ENCODE results near the gene DMD.
"Not testable (repeated sequence)": the region's sequence is repeated elsewhere in the genome, so short reads cannot be mapped to it uniquely, and the experiment has no call there.

Gene DMD

DNA sequence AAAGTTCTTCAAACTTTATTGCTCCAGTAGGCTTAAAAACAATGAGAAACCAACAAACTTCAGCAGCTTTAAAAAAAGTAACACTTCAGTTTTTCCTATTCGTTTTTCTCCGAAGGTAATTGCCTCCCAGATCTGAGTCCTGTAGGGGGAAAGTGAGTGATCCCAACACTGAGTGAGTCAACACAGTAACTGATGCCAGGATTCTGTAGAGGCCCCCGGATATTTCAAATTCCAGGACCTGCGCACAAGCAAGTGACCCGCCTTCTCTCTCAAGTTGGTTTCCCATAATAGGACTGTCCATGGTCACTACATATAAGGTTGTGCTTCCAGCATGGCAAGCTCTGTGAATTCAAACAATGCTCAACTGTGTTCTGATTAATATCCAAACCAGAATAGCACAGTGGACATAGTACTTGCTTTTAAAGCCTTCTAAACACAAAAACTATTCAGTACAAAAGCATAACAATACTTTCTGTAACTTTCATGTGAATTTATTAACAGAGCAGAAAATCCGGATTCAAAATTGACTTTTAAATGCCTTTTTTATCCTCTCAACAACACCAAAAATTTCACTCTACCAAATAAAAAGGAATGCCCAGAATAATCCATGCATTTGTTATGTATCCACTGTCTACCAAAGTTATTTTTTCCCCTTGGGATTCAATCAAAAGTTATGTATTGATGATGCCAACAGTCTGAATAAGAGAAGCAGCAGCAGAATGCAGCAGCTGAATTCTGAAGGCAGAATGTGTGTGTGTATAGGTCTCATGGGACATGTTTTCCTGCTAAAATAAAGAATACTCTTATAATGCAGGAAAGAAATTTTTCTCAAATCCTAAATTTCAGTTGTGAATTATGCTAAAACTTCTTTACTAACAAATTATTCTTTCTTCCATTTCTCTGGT is at the start of gene DMD:
DMD (minus strand) TSS at position 194 of the 905 bp plus-strand sequence. CDS start 237 bp downstream, outside the sequence.
- in situ Hi-C loops (cut with MboI; ENCODE audit: low sequenced_read_pairs), result no loop called here

DNA sequence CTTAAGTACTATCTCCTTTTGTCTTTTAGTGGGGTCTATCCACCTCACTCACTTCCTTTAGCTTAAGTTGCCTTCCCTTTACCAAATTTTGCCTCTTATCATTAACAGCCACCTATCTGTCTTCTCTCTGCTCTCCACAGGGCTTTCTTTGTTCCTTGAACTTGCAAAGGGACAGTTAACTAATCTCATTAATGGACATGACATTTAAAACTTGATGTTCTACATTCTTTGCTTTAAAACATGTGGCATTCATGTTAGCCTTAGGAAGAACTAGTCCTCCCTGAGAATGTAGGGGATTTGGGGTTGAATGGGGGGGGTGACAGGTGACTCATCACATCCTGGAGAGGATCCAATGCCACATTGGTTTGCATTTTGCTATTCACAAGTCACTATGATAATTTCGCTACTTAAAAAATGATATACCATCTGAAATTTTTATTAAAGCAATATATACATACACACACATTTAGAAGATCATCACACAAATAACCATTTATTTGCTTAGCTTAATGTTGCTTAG is 41.0 kb upstream of the DMD start:
- in situ Hi-C loops (cut with MboI; ENCODE audit: low sequenced_read_pairs), result no loop called here

DNA sequence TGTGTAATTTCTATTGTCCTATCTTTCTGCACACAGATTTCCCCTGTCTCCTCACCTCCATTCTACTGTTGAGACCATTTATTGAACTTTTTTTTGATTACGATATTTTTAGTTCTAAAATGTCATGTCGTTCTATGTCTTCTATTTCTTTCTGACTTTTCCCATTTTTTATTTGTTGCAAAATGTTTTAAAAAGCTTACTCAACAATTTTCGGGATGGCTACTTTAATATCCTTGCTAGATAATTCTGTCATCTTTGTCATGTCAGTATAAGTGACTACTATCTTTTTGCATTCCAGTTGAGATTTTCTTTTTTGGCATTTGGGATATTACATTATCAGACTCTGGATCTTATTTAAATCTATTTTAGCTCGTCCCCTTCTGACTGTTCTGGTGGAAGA is 7.5 kb upstream of the DMD start:
- in situ Hi-C loops (cut with MboI; ENCODE audit: low sequenced_read_pairs), result no loop called here

DNA sequence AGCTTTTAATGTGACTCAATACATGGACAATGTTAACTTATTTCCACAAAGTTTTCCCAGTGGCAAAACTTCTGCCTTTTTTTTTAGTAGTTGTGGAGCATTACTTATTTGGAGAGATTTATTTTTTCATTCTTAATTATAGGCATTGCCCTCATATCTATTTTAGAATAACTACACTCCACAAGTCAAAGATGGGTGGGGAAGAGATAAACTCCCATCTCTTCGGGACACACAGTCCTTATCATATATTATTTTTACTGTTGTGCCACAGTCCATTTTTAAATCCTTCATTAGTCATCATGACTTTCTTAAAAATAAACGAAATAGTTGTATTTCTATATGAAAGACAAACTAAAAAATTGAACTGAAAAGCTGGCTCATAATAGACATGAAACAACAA is 1.2 kb downstream of the DMD start:
- in situ Hi-C loops (cut with MboI; ENCODE audit: low sequenced_read_pairs), result no loop called here

DNA sequence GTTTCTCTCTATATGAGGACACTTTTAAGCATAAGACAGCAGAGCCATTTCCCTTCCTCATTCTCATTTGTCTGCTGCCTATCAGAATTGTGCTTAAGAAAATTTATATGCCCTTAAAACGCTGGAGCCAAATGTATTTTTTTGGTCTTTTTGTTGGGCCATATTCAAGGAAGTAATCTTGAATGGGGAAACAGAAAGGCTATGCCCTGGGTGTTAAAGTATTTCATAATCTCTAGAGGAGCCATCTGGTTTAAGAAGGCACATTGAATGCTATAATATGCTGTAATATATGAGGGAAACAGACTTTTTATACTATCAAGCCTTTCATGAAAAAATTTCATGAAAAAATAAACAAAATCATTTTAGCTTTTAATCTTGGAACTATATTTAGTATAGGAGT is 4.3 kb downstream of the DMD start:
- in situ Hi-C loops (cut with MboI; ENCODE audit: low sequenced_read_pairs), result no loop called here

DNA sequence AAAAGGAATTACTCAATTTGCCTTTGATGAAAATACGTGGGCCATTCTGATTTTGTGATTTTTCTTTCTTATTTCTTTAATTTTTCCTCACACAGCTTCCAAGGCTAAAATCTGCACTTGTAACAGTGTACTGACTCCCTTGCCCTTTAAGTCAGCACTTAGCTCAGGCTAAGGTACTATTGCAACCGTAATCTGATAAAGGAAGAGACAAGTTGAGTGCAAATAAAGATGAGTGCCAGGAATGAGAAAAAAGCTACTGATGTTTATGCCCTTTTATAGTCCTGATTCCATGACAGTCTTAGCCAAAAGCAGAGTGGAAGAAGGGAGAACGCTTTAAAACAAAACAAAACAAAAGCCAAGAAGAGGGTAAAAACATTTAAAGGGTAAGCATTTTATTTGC is 6.0 kb downstream of the DMD start:
- in situ Hi-C loops (cut with MboI; ENCODE audit: low sequenced_read_pairs), result no loop called here

DNA sequence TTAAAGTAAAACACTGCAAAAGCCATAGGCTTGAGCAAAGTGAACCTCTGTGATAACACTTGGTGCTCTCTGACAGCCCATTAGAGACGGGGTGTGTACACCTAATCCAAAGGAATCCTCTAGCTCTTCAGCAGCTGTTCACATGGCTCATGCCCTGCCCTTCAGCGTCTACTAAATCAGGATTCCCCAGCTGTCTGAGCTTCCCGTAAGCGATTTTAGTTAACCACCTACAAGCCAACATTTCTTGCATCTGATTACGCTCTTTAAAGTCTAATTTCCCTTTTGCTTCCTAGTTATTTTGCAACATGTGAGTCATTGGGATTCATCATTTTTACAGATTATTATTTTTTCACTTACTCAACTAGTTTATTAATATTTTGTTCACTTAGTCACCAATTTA is 6.5 kb downstream of the DMD start:
- in situ Hi-C loops (cut with MboI; ENCODE audit: low sequenced_read_pairs), result no loop called here

DNA sequence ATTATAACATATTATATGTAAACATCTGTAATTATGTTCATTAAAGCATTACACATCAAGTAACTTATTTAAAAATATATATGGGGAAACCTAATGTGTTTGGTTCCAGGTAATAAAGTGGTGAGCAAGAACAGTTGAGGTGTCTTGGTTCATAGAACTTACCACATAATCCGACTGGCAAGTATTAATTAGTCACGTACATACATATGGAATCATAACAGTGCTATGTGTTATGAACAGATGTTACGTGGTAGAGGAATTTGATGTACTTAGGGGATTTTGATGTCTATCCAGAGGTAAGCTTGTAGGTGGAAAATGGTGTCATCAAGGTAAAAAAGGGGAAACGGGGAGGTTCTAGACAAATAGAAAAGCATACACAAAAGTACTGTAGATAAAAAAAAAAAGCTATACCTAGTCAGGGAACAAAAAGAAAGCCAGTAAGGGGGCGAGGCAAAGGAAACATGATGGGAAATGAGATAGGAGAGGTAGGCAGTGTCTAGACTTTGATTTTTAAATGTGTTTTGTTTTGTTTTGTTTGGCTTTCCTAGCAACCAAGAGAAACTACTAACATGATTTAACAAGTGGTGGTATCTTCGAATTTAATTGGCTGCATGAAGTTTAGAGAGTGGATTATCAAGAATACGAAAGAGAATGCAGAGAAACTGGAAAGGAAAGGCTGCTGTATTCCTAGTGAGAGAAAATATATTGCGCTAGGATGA is 12.6 kb downstream of the DMD start:
- in situ Hi-C loops (cut with MboI; ENCODE audit: low sequenced_read_pairs), result no loop called here

DNA sequence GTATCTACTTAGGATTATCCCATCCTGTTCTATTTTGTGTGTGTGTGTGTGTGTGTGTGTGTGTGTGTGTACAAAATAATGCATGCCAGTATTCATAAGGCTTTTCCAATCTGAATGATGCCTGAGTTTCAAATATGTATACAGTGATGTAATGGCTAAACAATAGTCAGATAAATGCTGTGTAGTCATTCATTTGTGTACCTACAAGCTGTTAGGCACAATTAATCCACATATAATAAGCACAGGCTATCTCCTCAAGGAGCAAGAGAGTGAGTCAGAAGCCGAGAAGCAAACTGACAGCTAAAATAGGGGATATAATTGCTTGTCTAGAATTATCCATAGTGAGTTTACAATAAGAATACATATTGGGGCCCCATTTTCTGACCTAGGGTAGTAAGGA is 15.7 kb downstream of the DMD start:
- in situ Hi-C loops (cut with MboI; ENCODE audit: low sequenced_read_pairs), result no loop called here

DNA sequence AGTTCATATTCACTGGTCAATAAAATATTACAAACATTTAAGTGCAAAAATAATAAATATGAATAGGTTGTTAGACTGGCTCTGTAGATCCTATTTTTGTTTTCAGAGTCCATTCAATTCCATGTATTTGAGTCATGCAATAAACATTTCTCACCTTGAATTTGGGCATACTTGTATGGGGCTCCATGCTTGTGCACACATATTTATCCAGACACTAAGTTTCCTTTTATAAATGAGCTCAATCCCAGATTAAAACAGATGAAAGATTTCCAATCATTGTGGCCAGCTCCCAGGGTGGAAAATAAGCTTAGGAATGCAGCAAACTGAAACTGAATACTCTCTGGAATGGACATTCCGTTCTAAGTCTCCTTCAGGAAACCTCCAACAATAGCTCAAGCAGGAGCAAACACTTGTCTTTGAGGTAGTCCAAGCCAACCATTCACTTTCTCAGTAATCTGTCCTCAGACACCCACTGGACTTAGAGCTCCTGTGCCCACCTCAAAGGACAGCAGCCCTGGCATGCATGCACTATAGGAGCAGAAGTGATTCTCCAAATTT is 16.4 kb downstream of the DMD start:
- in situ Hi-C loops (cut with MboI; ENCODE audit: low sequenced_read_pairs), result no loop called here

DNA sequence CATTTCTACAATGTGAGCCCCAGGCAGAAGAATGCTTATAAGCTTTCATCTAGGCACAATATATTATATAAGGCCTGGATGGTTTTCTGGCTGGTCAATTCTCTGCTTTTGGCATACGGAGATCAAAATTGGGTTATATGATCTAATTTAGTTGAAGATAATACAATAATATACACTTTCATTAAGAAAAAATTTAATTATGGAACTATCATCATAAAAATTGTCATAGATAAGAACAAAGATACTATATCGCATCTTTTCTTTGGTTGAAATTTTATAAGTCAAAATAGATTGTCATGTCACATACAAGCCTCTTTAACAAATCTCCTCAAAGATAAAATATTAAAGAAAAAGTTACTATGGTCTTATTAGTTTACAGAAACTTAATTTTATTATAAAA is 17.1 kb downstream of the DMD start:
- in situ Hi-C loops (cut with MboI; ENCODE audit: low sequenced_read_pairs), result no loop called here

DNA sequence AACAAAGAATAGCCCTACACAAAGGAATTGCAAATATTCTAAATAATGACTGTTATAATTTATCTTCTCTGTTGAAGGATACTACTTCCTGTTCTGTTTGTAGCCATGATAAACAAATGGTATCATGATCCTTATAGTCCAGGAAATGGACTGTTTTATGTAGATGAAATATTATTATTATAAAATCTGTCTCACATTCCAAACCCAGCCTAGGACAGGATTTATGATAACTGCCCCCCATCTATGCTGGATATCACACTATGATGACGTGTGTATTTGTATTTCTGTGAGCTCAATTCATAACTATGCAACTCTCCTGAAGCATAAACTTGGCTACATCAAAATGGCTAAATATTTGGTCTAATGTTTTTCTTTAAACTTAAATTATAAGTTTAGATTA is 21.3 kb downstream of the DMD start:
- in situ Hi-C loops (cut with MboI; ENCODE audit: low sequenced_read_pairs), result no loop called here

DNA sequence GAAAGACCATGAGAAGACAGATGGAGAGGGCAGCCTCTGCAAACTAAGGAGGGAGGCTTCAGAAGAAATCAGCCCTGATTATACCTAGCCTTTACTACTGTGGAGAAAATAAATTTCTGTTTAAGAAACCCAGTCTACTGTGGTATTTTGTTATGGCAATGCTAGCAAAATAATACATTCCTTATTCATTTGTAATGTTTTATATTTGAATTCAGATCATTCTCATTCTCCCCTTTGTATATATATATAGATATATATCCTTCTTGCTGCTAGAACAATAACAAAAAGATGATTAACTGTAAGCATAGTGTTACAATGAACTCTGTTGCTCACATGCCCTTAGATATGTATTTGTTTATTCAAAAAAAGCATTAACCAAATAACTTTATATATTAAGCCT is 22.5 kb downstream of the DMD start:
- in situ Hi-C loops (cut with MboI; ENCODE audit: low sequenced_read_pairs), result no loop called here

DNA sequence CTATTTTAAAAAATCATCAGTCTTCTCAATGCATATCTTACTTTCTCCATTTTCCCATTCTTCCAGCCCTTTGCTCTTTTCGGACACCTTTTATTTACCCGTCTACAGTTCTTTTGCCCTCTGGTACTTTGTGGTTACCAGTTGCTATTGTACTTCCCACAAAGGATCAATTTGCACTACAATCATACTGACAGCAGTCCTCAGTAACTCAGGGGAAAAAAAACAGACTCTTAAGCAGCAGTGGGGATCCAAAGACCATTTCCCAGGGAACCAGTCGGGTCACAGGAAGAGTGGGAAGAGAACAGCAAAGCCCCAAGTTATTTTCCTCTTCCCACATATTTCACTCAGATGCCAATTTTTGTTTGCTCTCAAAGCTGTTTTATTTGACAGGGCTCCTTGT is 23.1 kb downstream of the DMD start:
- in situ Hi-C loops (cut with MboI; ENCODE audit: low sequenced_read_pairs), result no loop called here

DNA sequence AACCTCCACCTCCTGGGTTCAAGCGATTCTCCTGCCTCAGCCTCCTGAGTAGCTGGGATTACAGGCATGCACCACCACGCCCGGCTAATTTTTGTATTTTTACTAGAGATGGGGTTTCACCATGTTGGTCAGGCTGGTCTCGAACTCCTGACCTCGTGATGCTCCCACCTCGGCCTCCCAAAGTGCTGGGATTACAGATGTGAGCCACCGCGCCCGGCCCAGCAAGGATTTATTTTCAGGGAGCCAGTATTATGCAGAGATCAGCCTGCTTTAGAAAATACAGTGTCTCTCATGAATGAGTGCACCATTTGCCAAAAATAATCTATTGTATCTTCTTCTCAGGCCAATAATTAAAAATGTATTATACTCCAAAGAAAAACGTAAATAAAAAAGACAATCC is 26.5 kb downstream of the DMD start:
- in situ Hi-C loops (cut with MboI; ENCODE audit: low sequenced_read_pairs), result not testable (repeated sequence)

DNA sequence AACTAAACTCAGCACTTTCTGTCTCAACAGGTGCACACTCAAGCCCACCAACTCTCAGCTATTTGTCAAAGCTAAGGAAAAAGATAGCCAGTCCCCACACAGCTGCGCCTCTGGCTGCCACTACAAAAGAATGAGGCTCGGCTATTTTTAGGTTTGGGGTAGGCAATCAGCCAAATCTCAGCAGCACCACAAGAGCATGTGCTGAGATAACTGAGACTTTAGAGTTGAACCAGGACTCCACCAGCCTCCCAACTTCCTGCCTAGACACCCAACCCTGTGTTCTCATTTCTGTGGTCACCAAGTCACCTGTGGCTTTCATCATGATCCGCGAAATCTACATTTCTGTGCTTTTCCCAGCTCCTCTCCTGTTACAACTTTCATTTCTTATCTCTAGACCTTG is 28.0 kb downstream of the DMD start:
- in situ Hi-C loops (cut with MboI; ENCODE audit: low sequenced_read_pairs), result no loop called here

DNA sequence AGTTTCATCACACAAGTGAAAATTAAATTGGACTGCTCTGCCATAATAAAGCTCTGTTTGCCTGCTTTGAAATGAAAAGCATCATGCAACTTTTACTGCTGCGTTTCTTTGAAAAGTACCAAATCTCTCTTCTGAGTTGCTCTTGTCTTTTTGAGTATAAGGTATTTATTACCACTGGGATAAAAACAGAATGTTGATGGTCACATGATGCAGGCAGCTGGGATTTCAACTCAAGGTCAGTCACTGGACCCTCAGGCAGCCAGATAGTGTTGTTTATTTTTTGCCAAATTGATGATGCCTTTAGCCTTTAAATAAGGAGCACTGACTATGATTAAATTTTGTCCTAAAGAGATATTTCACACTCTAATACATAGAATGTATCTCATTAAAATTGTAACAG is 32.7 kb downstream of the DMD start:
- in situ Hi-C loops (cut with MboI; ENCODE audit: low sequenced_read_pairs), result no loop called here

DNA sequence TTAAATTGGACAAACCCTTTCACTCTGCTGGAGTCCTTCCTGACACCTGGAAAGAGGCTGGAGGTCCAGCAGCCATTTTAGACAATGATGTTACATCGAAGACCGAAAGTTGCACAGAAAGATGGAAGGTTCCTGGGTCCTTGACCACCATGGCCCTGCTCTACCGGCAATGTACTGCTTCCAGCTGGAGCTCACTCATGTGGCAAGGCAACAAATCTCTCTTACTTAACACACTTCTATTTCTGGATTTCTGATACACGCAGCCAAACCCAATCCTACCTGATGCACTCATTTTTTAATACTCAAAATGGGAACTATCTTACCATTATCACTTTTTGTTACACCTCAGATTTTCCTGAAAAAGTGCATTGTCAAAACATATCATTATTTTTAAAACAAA is 33.1 kb downstream of the DMD start:
- in situ Hi-C loops (cut with MboI; ENCODE audit: low sequenced_read_pairs), result no loop called here

DNA sequence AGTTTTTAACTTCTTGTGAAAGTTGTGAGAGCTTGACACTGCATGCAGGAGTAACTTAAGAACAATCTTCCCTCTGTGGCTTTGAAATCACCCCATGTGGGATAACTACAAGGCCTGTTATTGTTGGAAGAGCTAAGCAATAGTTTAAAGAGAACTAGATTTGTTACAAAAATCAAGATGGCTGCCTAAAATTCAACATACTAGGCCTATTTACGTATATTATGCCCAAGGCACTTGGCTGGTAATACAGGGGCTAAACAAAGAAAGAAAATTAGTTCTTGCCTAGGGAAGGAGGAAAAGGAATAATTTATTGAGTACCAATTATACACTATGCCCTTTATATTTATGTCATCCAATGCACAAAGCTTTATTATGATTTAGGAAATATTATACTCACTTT is 36.1 kb downstream of the DMD start:
- in situ Hi-C loops (cut with MboI; ENCODE audit: low sequenced_read_pairs), result no loop called here

DNA sequence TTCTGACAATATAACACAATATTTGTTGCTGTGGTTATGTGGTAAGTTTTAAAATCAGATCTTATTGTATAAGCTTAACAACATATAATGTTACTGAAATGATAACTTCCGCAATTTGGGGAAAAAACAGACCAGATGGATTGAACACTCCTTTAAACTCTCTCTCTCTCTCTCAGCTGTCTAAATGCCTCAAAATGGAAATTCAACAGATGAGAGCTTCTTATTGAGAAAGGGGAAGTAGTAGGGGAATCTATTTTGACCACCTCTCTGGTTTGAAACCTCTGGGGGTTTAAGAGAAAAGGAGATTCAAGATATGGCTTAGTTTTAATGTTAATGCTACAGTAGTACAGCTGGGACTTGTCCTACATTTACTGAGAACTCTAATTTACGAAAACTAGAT is 40.3 kb downstream of the DMD start:
- in situ Hi-C loops (cut with MboI; ENCODE audit: low sequenced_read_pairs), result no loop called here

DNA sequence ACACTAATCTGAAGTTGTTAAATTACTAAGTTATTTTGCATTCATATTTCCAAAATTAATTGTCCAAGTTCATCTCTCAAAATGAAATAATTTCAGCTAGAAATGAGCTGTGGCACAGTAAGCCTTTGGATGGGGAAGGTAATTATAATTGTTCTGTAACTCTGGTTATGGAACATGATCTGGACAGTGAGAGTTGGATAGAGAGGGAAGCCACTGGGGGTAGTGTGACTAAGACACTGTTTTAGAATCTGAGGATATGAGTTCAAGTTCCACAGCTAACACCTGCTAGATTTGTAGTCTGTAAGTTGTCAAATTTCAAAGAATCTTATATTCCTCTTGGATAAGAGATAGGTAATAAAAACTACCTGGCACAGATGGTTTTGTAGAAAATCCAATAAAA is 49.5 kb downstream of the DMD start:
- in situ Hi-C loops (cut with MboI; ENCODE audit: low sequenced_read_pairs), result no loop called here

DNA sequence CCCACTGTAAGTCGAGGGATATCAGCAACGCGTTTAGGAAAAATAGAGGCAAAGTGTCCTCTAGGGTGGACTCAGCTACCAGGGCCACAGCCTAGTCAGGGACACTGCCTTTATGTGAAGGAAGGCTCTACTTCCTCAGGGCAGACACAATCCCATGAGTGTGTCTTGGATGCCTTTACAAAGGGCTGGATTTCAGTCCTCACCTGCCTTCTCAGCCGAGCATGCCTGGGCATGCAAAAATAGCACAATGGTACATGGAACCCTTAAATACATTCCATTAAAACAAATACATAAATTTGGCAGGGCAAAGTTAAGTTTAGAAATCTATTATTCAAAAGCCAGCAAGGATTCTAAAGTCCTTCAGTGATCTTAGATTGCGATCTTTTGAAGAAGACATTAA is 51.1 kb downstream of the DMD start:
- in situ Hi-C loops (cut with MboI; ENCODE audit: low sequenced_read_pairs), result no loop called here
